Measurements from ENCODE around the gene FGF4. TPM values are rescaled to one million over a fixed set of nuclear protein-coding genes. Genes with fewer than 3 reads are reported as not detected.

The FGF4 gene
- total RNA-seq, 1 experiment from 2014 or later, result not detected

GRCh38 chr11:69821511-69822040, 46.4 kb upstream of the FGF4 start:
- DNase-seq, result no peak
- POLR2A ChIA-PET, result no interaction called here
- no peaks in the 10 kb centered on the region for H3K9me3 Mint-ChIP-seq (ENCODE audit: unreplicated experiment)

DNA sequence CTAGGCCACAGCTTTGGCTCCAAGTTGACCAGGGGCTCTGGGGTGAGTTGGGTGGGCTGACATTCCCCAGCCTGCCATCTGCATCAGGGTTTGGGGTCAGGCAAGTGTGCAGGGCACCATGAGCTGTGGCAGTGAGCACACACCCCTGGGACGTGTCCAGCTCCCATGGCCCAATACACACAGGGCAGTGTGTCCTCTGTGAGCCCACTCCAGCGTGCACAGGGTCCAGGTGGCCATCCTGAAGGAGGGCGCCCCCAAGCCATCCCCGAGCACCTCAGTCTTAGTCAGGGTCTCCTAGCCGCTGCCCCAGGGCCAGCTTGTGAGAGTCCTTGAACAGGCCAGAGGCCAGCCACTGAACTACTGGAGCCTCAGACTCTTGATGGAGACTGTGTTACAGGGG, 45.3 kb upstream of the FGF4 start:
- ChIA-PET CTCF (interaction anchor here (0.5 kb wide), 1 partner anchor 54 kb away, joined by 5 read pairs; no protein-coding TSS in a partner anchor), POLR2A (no interaction called here)
- TF ChIP-seq, protein P1, sequence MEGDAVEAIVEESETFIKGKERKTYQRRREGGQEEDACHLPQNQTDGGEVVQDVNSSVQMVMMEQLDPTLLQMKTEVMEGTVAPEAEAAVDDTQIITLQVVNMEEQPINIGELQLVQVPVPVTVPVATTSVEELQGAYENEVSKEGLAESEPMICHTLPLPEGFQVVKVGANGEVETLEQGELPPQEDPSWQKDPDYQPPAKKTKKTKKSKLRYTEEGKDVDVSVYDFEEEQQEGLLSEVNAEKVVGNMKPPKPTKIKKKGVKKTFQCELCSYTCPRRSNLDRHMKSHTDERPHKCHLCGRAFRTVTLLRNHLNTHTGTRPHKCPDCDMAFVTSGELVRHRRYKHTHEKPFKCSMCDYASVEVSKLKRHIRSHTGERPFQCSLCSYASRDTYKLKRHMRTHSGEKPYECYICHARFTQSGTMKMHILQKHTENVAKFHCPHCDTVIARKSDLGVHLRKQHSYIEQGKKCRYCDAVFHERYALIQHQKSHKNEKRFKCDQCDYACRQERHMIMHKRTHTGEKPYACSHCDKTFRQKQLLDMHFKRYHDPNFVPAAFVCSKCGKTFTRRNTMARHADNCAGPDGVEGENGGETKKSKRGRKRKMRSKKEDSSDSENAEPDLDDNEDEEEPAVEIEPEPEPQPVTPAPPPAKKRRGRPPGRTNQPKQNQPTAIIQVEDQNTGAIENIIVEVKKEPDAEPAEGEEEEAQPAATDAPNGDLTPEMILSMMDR (IDR thresholded peaks at IDR 0.05; ENCODE audit: insufficient read depth in 1 of 2, low read depth in 1 of 2, low read length in 1 of 2, severe bottlenecking in 1 of 2, unreplicated experiment in 1 of 2), result no peak
- H3K27me3 ChIP-seq (replicated peaks; ENCODE audit: control insufficient read depth, insufficient read depth, low read length), result peaks cover 15% of the 10 kb centered on the region
- peaks cover 21% of the 10 kb centered on the region for H3K4me1 ChIP-seq
- DNase-seq, result no peak
- Mint-ChIP-seq H3K4me1 (ENCODE audit: low read depth, unreplicated experiment) (no peaks in the 10 kb centered on the region), H3K4me3 (ENCODE audit: unreplicated experiment) (no peak overlapping the region), H3K36me3 (ENCODE audit: insufficient read depth, unreplicated experiment) (no peaks in the 10 kb centered on the region), H3K9me3 (ENCODE audit: unreplicated experiment) (no peaks in the 10 kb centered on the region), H3K27ac (ENCODE audit: unreplicated experiment) (no peak overlapping the region), H3K27me3 (ENCODE audit: insufficient read depth, unreplicated experiment) (peaks cover 16% of the 10 kb centered on the region)
- H3K9me3 ChIP-seq, result no peaks in the 10 kb centered on the region
- BruUV-seq (replicated peaks), result no TSS peak
- no peaks in the 10 kb centered on the region for H3K36me3 ChIP-seq (ENCODE audit: control insufficient read depth, insufficient read depth, low read length)
- no peak overlapping the region for H3K4me3 ChIP-seq (ENCODE audit: low read depth, low read length)
- intact Hi-C loops (cut with micrococcal nuclease; ENCODE audit: unreplicated experiment), result no loop called here

More at GRCh38 chr11:69821511-69822040, 46.4 kb upstream of the FGF4 start:
- Mint-ChIP-seq H3K27ac (ENCODE audit: unreplicated experiment) (no peak overlapping the region), H3K27me3 (ENCODE audit: insufficient read depth, unreplicated experiment) (peaks cover 10% of the 10 kb centered on the region), H3K4me1 (ENCODE audit: low read depth, unreplicated experiment) (no peaks in the 10 kb centered on the region), H3K4me3 (ENCODE audit: unreplicated experiment) (no peak overlapping the region), H3K36me3 (ENCODE audit: insufficient read depth, unreplicated experiment) (no peaks in the 10 kb centered on the region)
- Histone ChIP-seq H3K27me3 (replicated peaks; ENCODE audit: control insufficient read depth, insufficient read depth, low read length) (peaks cover 12% of the 10 kb centered on the region), H3K4me3 (ENCODE audit: low read depth, low read length) (no peak overlapping the region), H3K9me3 (no peaks in the 10 kb centered on the region), H3K4me1 (peaks cover 21% of the 10 kb centered on the region), H3K36me3 (ENCODE audit: control insufficient read depth, insufficient read depth, low read length) (no peaks in the 10 kb centered on the region)
- no TSS peak for BruUV-seq (replicated peaks)
- intact Hi-C loops (cut with micrococcal nuclease; ENCODE audit: unreplicated experiment), result no loop called here
- TF ChIP-seq, protein P1 (IDR thresholded peaks at IDR 0.05; ENCODE audit: insufficient read depth in 1 of 2, low read depth in 1 of 2, low read length in 1 of 2, severe bottlenecking in 1 of 2, unreplicated experiment in 1 of 2), result no peak
- CTCF ChIA-PET, result no interaction called here

DNA sequence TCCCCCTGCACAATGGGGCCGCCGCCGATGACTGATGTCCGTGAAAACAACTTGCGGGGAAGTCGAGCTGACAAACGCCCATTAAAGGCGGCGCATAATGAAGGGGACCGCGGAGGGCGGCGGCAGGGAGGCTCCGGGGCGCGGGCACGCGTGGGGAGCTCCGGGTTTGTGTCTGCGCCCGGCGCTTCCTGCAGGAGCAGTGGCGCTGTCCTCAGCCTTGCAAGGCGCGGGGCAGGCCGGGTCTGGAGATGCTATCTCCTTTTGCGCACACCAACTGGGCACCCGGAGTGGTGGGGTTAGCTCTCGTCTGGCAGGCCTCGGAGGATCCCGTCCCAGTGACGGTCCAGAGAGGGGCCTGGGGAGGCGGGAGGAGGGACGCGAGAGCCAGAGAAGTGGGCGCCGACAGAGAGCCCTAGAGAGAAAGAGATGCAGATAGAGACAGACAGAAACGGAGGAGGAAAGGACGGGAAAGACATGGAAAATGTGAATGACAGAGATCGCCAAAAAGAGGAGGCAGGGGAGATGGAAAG, 44.5 kb upstream of the FGF4 start:
- Histone ChIP-seq H3K4me1 (peaks cover 21% of the 10 kb centered on the region), H3K4me3 (ENCODE audit: low read depth, low read length) (no peak overlapping the region), H3K27me3 (replicated peaks; ENCODE audit: control insufficient read depth, insufficient read depth, low read length) (peaks cover 16% of the 10 kb centered on the region), H3K9me3 (no peaks in the 10 kb centered on the region), H3K36me3 (ENCODE audit: control insufficient read depth, insufficient read depth, low read length) (no peaks in the 10 kb centered on the region)
- Mint-ChIP-seq H3K9me3 (ENCODE audit: unreplicated experiment) (no peaks in the 10 kb centered on the region), H3K36me3 (ENCODE audit: insufficient read depth, unreplicated experiment) (no peaks in the 10 kb centered on the region), H3K4me3 (ENCODE audit: unreplicated experiment) (no peak overlapping the region), H3K4me1 (ENCODE audit: low read depth, unreplicated experiment) (no peaks in the 10 kb centered on the region), H3K27ac (ENCODE audit: unreplicated experiment) (no peak overlapping the region), H3K27me3 (ENCODE audit: insufficient read depth, unreplicated experiment) (peaks cover 21% of the 10 kb centered on the region)
- ChIA-PET CTCF (interaction anchor here (0.6 kb wide), 1 partner anchor 9 kb away, joined by 3 read pairs; no protein-coding TSS in a partner anchor), POLR2A (no interaction called here)
- TF ChIP-seq, protein P1 (IDR thresholded peaks at IDR 0.05; ENCODE audit: insufficient read depth in 1 of 2, low read depth in 1 of 2, low read length in 1 of 2, severe bottlenecking in 1 of 2, unreplicated experiment in 1 of 2), result no peak
- BruUV-seq (replicated peaks), result no TSS peak
- intact Hi-C loops (cut with micrococcal nuclease; ENCODE audit: unreplicated experiment), result no loop called here
- no peak for DNase-seq
